Progenitor cell of endocrine pancreas (in vitro differentiated cells): ENCODE results near the gene TDRD7. TPM values are rescaled to one million over a fixed set of nuclear protein-coding genes. Genes with fewer than 3 reads are reported as not detected.

ENCODE experiments used
- DNase-seq: peaks from one replicate; pipeline ENCODE4 v3.0.0; 2021; ENCODE audit warnings: low spot score; ENCODE audit not compliant: unreplicated experiment
- H3K27ac Mint-ChIP-seq: 2 replicates; pipeline ENCODE4 v1.8.0; 2021; ENCODE audit warnings: mild to moderate bottlenecking, moderate library complexity, mixed read lengths
- H3K27me3 Mint-ChIP-seq: 2 replicates; pipeline ENCODE4 v1.8.0; 2021; ENCODE audit warnings: mixed read lengths
- H3K36me3 Mint-ChIP-seq: 2 replicates; pipeline ENCODE4 v1.8.0; 2022; ENCODE audit warnings: mixed read lengths; ENCODE audit not compliant: insufficient read depth
- H3K4me1 Mint-ChIP-seq: 2 replicates; pipeline ENCODE4 v1.8.0; 2021; ENCODE audit warnings: low read depth, mixed read lengths
- H3K4me3 Mint-ChIP-seq: 2 replicates; pipeline ENCODE4 v1.8.0; 2021; ENCODE audit warnings: low read depth, mild to moderate bottlenecking, moderate library complexity, mixed read lengths
- H3K9me3 Mint-ChIP-seq: 2 replicates; pipeline ENCODE4 v1.8.0; 2021; ENCODE audit warnings: low read depth, mixed read lengths
- total RNA-seq: library from RNA; stranded (reverse); gene quantifications from 2 replicates; pipeline ENCODE4 v1.2.1, GENCODE V29; 2021
- TF ChIP-seq, protein P1 (sequence below): fragments of 200-600 bp; sonication (generic); IDR thresholded peaks from one replicate; pipeline ENCODE4 v1.5.0; 2021; ENCODE audit warnings: antibody characterized with exemption, mild to moderate bottlenecking; ENCODE audit not compliant: unreplicated experiment

The TDRD7 gene
- total RNA-seq, 1 donor from 2014 or later = 14.2 TPM

DNA sequence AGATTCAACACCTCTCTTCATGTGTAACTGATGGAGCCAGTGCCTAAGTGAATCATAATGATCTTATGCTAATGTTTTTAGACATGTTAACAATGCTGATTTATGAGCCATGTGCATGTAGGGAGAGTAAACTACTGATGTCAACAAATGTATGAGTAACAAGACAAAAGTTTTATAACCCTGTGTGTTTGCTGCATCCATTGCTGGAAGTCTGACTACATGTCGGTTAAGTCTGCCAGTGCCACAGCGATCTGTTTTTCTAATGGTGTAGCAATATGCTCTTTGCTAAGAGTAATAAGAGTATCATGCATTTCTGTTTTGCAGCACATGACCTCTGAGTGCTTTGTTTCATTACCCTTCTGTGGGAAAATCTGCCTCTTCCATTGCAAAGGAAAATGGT is 63.2 kb downstream of the TDRD7 start:
- no peaks in the 10 kb centered on the region for H3K9me3 Mint-ChIP-seq
- H3K27me3 Mint-ChIP-seq = no peaks in the 10 kb centered on the region
- peaks cover 8% of the 10 kb centered on the region for H3K36me3 Mint-ChIP-seq
- H3K4me3 Mint-ChIP-seq = no peak overlapping the region
- TF ChIP-seq, protein P1, sequence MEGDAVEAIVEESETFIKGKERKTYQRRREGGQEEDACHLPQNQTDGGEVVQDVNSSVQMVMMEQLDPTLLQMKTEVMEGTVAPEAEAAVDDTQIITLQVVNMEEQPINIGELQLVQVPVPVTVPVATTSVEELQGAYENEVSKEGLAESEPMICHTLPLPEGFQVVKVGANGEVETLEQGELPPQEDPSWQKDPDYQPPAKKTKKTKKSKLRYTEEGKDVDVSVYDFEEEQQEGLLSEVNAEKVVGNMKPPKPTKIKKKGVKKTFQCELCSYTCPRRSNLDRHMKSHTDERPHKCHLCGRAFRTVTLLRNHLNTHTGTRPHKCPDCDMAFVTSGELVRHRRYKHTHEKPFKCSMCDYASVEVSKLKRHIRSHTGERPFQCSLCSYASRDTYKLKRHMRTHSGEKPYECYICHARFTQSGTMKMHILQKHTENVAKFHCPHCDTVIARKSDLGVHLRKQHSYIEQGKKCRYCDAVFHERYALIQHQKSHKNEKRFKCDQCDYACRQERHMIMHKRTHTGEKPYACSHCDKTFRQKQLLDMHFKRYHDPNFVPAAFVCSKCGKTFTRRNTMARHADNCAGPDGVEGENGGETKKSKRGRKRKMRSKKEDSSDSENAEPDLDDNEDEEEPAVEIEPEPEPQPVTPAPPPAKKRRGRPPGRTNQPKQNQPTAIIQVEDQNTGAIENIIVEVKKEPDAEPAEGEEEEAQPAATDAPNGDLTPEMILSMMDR = no peak
- H3K4me1 Mint-ChIP-seq = no peaks in the 10 kb centered on the region
- no peak for DNase-seq
- H3K27ac Mint-ChIP-seq = no peak overlapping the region

GRCh38 chr9:97478301-97478981 is 66.5 kb downstream of the TDRD7 start:
- no peaks in the 10 kb centered on the region for H3K4me1 Mint-ChIP-seq
- TF ChIP-seq, protein P1 = no peak

DNA sequence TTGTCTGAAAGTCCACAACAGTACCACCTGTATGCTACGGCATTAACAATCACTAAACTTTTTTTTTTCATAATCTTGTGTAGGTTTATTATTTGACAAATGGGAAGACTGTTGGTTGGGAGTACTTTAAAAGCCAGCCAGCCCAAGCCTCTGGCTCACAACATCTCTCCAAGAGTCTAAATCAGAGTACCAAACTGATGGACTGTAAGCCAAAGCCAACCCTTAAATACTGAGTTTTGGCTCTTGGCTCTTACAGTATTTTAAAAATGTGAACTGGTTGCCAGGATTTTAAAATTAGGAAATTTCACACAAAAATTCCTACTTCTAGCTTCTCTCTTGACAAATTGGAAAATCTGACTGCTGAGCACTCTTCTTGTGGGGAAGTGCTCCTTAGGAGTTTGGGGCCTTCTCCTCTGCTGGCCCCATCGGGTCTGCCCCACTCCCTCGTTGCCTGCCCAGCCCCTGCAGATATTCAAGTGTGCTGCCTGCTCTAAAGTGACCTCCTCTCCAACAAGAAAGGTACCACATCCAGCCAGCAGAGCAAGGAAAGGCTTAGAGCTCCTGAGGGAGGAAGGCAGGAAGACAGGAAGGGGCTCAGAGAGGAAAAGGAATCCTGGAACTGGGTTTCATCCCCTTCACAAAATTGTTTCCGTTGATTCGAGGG is 67.7 kb downstream of the TDRD7 start:
- Mint-ChIP-seq H3K4me1 (no peaks in the 10 kb centered on the region), H3K27ac (no peak overlapping the region), H3K36me3 (peaks cover 12% of the 10 kb centered on the region), H3K4me3 (no peak overlapping the region), H3K27me3 (no peaks in the 10 kb centered on the region), H3K9me3 (no peaks in the 10 kb centered on the region)
- TF ChIP-seq, protein P1 = no peak
- no peak for DNase-seq

More at GRCh38 chr9:97478301-97478981, 66.5 kb downstream of the TDRD7 start:
- H3K27ac Mint-ChIP-seq = no peak overlapping the region
- H3K9me3 Mint-ChIP-seq = no peaks in the 10 kb centered on the region
- no peak overlapping the region for H3K4me3 Mint-ChIP-seq
- peaks cover 14% of the 10 kb centered on the region for H3K36me3 Mint-ChIP-seq
- no peaks in the 10 kb centered on the region for H3K27me3 Mint-ChIP-seq
- no peak for DNase-seq

GRCh38 chr9:97480174-97480573 is 68.3 kb downstream of the TDRD7 start:
- Mint-ChIP-seq H3K4me3 (no peak overlapping the region), H3K4me1 (no peaks in the 10 kb centered on the region), H3K27ac (no peak overlapping the region), H3K36me3 (peaks cover 9% of the 10 kb centered on the region), H3K9me3 (no peaks in the 10 kb centered on the region), H3K27me3 (no peaks in the 10 kb centered on the region)
- DNase-seq = no peak
- TF ChIP-seq, protein P1 = no peak

DNA sequence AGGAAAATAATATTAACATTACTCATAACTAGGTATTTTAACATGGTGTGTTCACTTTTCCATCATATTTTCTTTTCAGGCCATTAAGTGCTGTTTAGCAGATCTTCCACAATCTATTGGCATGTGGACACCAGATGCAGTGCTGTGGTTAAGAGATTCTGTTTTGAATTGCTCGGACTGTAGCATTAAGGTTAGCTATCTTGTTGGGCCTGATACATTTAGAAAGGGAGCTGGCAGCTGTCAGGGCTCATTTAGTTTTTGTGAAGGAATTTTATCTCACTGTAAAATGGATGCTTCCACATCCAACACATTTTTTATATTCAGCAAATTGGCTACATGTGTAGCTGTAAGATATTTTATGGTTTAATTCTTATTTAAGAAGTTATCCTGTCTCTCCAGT is 68.9 kb downstream of the TDRD7 start:
- Mint-ChIP-seq H3K27me3 (no peaks in the 10 kb centered on the region), H3K27ac (no peak overlapping the region), H3K4me1 (no peaks in the 10 kb centered on the region), H3K9me3 (no peaks in the 10 kb centered on the region), H3K36me3 (peaks cover 9% of the 10 kb centered on the region), H3K4me3 (no peak overlapping the region)
- TF ChIP-seq, protein P1 = no peak
- DNase-seq = no peak
